Measurements from ENCODE around the gene C17orf67. TPM values are rescaled to one million over a fixed set of nuclear protein-coding genes. Genes with fewer than 3 reads are reported as not detected.
"Not testable (repeated sequence)": the region's sequence is repeated elsewhere in the genome, so short reads cannot be mapped to it uniquely, and the experiment has no call there.

The C17orf67 gene
- total RNA-seq, 1 experiment from 2014 or later: 2.9 TPM

- Mint-ChIP-seq H3K27me3 (ENCODE audit: insufficient read depth, unreplicated experiment) (peaks cover 25% of the 10 kb centered on the region), H3K36me3 (ENCODE audit: insufficient read depth, unreplicated experiment) (no peaks in the 10 kb centered on the region), H3K27ac (ENCODE audit: unreplicated experiment) (no peak overlapping the region), H3K4me3 (ENCODE audit: unreplicated experiment) (no peak overlapping the region), H3K9me3 (ENCODE audit: unreplicated experiment) (no peaks in the 10 kb centered on the region), H3K4me1 (ENCODE audit: low read depth, unreplicated experiment) (no peaks in the 10 kb centered on the region)
- DNase-seq: no peak
- intact Hi-C loops (cut with micrococcal nuclease; ENCODE audit: unreplicated experiment): no loop called here
- TF ChIP-seq CTCF (IDR thresholded peaks at IDR 0.05; ENCODE audit: insufficient read depth in 1 of 2, low read depth in 1 of 2, low read length in 1 of 2, severe bottlenecking in 1 of 2, unreplicated experiment in 1 of 2): no peak
- Histone ChIP-seq H3K4me1 (no peaks in the 10 kb centered on the region), H3K4me3 (ENCODE audit: low read depth, low read length) (no peak overlapping the region), H3K36me3 (ENCODE audit: control insufficient read depth, insufficient read depth, low read length) (no peaks in the 10 kb centered on the region), H3K9me3 (no peaks in the 10 kb centered on the region; the same call in 1 of the 2 replicates), H3K27me3 (replicated peaks; ENCODE audit: control insufficient read depth, insufficient read depth, low read length) (no peaks in the 10 kb centered on the region; the same call in none of the 2 replicates)
- ChIA-PET CTCF (no interaction called here), POLR2A (no interaction called here)
- BruUV-seq (replicated peaks): no TSS peak
Observed at GRCh38 chr17:56761387-56761786, 72.3 kb downstream of the C17orf67 start.

DNA sequence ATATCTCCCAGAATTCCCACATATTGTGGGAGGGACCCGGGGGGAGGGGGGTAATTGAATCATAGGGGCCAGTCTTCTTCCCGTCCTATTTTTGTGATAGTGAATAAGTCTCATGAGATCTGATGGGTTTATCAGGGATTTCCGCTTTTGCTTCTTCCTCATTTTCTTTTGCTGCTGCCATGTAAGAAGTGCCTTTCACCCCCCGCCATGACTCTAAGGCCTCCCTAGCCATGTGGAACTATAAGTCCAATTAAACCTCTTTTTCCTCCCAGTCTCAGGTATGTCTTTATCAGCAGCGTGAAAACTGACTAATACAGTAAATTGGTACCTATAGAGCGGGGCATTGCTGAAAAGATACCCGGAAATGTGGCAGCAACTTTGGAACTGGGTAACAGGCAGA is 76.1 kb downstream of the C17orf67 start:
- H3K36me3 Mint-ChIP-seq (ENCODE audit: insufficient read depth, unreplicated experiment); BruUV-seq (replicated peaks); H3K4me3 ChIP-seq (ENCODE audit: low read depth, low read length); CTCF ChIA-PET; H3K4me1 ChIP-seq; H3K27ac Mint-ChIP-seq (ENCODE audit: unreplicated experiment); H3K4me3 Mint-ChIP-seq (ENCODE audit: unreplicated experiment); DNase-seq; H3K4me1 Mint-ChIP-seq (ENCODE audit: low read depth, unreplicated experiment); POLR2A ChIA-PET; H3K9me3 Mint-ChIP-seq (ENCODE audit: unreplicated experiment); H3K9me3 ChIP-seq; H3K36me3 ChIP-seq (ENCODE audit: control insufficient read depth, insufficient read depth, low read length); H3K27me3 ChIP-seq (replicated peaks; ENCODE audit: control insufficient read depth, insufficient read depth, low read length); intact Hi-C loops (cut with micrococcal nuclease; ENCODE audit: unreplicated experiment): not testable (repeated sequence)
- peaks cover 14% of the 10 kb centered on the region for H3K27me3 Mint-ChIP-seq (ENCODE audit: insufficient read depth, unreplicated experiment)

DNA sequence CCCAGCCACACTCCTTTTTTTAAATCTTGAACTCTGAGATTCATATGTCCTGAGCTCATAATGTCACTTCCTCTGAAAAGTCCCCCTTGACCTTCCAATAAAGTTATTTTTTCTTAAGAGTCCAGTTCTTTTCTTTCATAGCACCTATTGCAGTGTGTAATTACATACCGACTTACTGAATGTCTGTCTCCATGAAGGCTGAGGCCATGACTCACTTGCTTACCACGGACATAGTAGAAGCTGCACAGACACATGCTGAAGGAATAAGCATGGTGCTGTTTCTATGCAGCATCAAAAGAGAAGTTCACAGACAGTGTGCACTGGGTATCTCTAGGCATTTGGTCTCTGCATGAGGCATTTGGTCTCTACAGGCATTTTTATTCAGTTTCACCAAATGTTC is 77.2 kb downstream of the C17orf67 start:
- Histone ChIP-seq H3K36me3 (ENCODE audit: control insufficient read depth, insufficient read depth, low read length) (no peaks in the 10 kb centered on the region), H3K4me3 (ENCODE audit: low read depth, low read length) (no peak overlapping the region), H3K4me1 (no peaks in the 10 kb centered on the region), H3K27me3 (replicated peaks; ENCODE audit: control insufficient read depth, insufficient read depth, low read length) (no peaks in the 10 kb centered on the region; the same call in 1 of the 2 replicates), H3K9me3 (no peaks in the 10 kb centered on the region)
- POLR2A ChIA-PET: no interaction called here
- no peaks in the 10 kb centered on the region for H3K9me3 Mint-ChIP-seq (ENCODE audit: unreplicated experiment)
- H3K36me3 Mint-ChIP-seq (ENCODE audit: insufficient read depth, unreplicated experiment): no peaks in the 10 kb centered on the region
- H3K27ac Mint-ChIP-seq (ENCODE audit: unreplicated experiment): no peak overlapping the region
- H3K27me3 Mint-ChIP-seq (ENCODE audit: insufficient read depth, unreplicated experiment): peaks cover 16% of the 10 kb centered on the region
- no TSS peak for BruUV-seq (replicated peaks)
- CTCF ChIA-PET: no interaction called here
- intact Hi-C loops (cut with micrococcal nuclease; ENCODE audit: unreplicated experiment): no loop called here
- DNase-seq: no peak
- no peak overlapping the region for H3K4me3 Mint-ChIP-seq (ENCODE audit: unreplicated experiment)
- no peak for TF ChIP-seq CTCF (IDR thresholded peaks at IDR 0.05; ENCODE audit: insufficient read depth in 1 of 2, low read depth in 1 of 2, low read length in 1 of 2, severe bottlenecking in 1 of 2, unreplicated experiment in 1 of 2)
- H3K4me1 Mint-ChIP-seq (ENCODE audit: low read depth, unreplicated experiment): no peaks in the 10 kb centered on the region

- no peak overlapping the region for H3K4me3 ChIP-seq (ENCODE audit: low read depth, low read length)
- no peak for TF ChIP-seq CTCF (IDR thresholded peaks at IDR 0.05; ENCODE audit: insufficient read depth in 1 of 2, low read depth in 1 of 2, low read length in 1 of 2, severe bottlenecking in 1 of 2, unreplicated experiment in 1 of 2)
- no peak for DNase-seq
- ChIA-PET POLR2A (no interaction called here), CTCF (no interaction called here)
- Mint-ChIP-seq H3K4me3 (ENCODE audit: unreplicated experiment) (no peak overlapping the region), H3K4me1 (ENCODE audit: low read depth, unreplicated experiment) (no peaks in the 10 kb centered on the region), H3K36me3 (ENCODE audit: insufficient read depth, unreplicated experiment) (no peaks in the 10 kb centered on the region), H3K27me3 (ENCODE audit: insufficient read depth, unreplicated experiment) (peaks cover 23% of the 10 kb centered on the region), H3K27ac (ENCODE audit: unreplicated experiment) (no peak overlapping the region), H3K9me3 (ENCODE audit: unreplicated experiment) (no peaks in the 10 kb centered on the region)
- no peaks in the 10 kb centered on the region for H3K9me3 ChIP-seq
- intact Hi-C loops (cut with micrococcal nuclease; ENCODE audit: unreplicated experiment): no loop called here
- no peaks in the 10 kb centered on the region for H3K4me1 ChIP-seq
- BruUV-seq (replicated peaks): no TSS peak
- no peaks in the 10 kb centered on the region for H3K36me3 ChIP-seq (ENCODE audit: control insufficient read depth, insufficient read depth, low read length)
- H3K27me3 ChIP-seq (replicated peaks; ENCODE audit: control insufficient read depth, insufficient read depth, low read length): no peaks in the 10 kb centered on the region; the same call in 1 of the 2 replicates
Observed at GRCh38 chr17:56755310-56755709, 78.4 kb downstream of the C17orf67 start.
